ENCODE results near the gene AFF3. TPM values are rescaled to one million over a fixed set of nuclear protein-coding genes. Genes with fewer than 3 reads are reported as not detected.

Gene AFF3
- total and polyA plus RNA-seq, 2 experiments from 2014 or later = 12.0 to 12.8 TPM

GRCh38 chr2:99877963-99878362, 264.4 kb downstream of the AFF3 start:
- Histone ChIP-seq H3K4me1 (ENCODE audit: low read depth) (peaks cover 18% of the 10 kb centered on the region), H3K4me3 (no peak overlapping the region), H3K36me3 (no peaks in the 10 kb centered on the region), H3K27me3 (no peaks in the 10 kb centered on the region), H3K9me3 (ENCODE audit: low read depth) (no peaks in the 10 kb centered on the region), H3K27ac (no peak overlapping the region)
- TF ChIP-seq CTCF (IDR thresholded peaks at IDR 0.05; ENCODE audit: low read depth, low read length) = no peak
- DNase-seq (ENCODE audit: low read depth in 1 of 2, low spot score in 1 of 2) = peak in 1 of 2 donors; percentile 18

- DNase-seq (ENCODE audit: low read depth in 1 of 2, low spot score in 1 of 2) = no peak
- no peak overlapping the region for H3K27ac ChIP-seq
- no peaks in the 10 kb centered on the region for H3K27me3 ChIP-seq
- no peaks in the 10 kb centered on the region for H3K36me3 ChIP-seq
- H3K9me3 ChIP-seq (ENCODE audit: low read depth) = no peaks in the 10 kb centered on the region
- no peak for TF ChIP-seq CTCF (IDR thresholded peaks at IDR 0.05; ENCODE audit: low read depth, low read length)
- H3K4me3 ChIP-seq = no peak overlapping the region
- H3K4me1 ChIP-seq (ENCODE audit: low read depth) = peaks cover 9% of the 10 kb centered on the region
These were observed 265.4 kb downstream of the AFF3 start for GRCh38 chr2:99876956-99877355.

GRCh38 chr2:99875627-99876201, 266.7 kb downstream of the AFF3 start:
- Histone ChIP-seq H3K9me3 (ENCODE audit: low read depth) (no peaks in the 10 kb centered on the region), H3K27ac (no peak overlapping the region), H3K4me3 (no peak overlapping the region), H3K36me3 (no peaks in the 10 kb centered on the region), H3K27me3 (no peaks in the 10 kb centered on the region), H3K4me1 (ENCODE audit: low read depth) (peaks cover 3% of the 10 kb centered on the region)
- no peak for TF ChIP-seq CTCF (IDR thresholded peaks at IDR 0.05; ENCODE audit: low read depth, low read length)
- DNase-seq (ENCODE audit: low read depth in 1 of 2, low spot score in 1 of 2) = no peak

GRCh38 chr2:99868260-99868659, 274.1 kb downstream of the AFF3 start:
- no peak overlapping the region for H3K4me3 ChIP-seq

GRCh38 chr2:99867770-99868169, 274.6 kb downstream of the AFF3 start:
- no peak overlapping the region for H3K4me3 ChIP-seq
- H3K9me3 ChIP-seq (ENCODE audit: low read depth) = no peaks in the 10 kb centered on the region
- H3K27ac ChIP-seq = no peak overlapping the region
- H3K4me1 ChIP-seq (ENCODE audit: low read depth) = peaks cover 3% of the 10 kb centered on the region
- H3K36me3 ChIP-seq = no peaks in the 10 kb centered on the region
- H3K27me3 ChIP-seq = no peaks in the 10 kb centered on the region
- DNase-seq (ENCODE audit: low read depth in 1 of 2, low spot score in 1 of 2) = peak in 1 of 2 donors; percentile 52
- no peak for TF ChIP-seq CTCF (IDR thresholded peaks at IDR 0.05; ENCODE audit: low read depth, low read length)

More at GRCh38 chr2:99868260-99868659, 274.1 kb downstream of the AFF3 start:
- TF ChIP-seq CTCF (IDR thresholded peaks at IDR 0.05; ENCODE audit: low read depth, low read length) = no peak
- no peaks in the 10 kb centered on the region for H3K9me3 ChIP-seq (ENCODE audit: low read depth)
- DNase-seq (ENCODE audit: low read depth in 1 of 2, low spot score in 1 of 2) = no peak
- H3K4me1 ChIP-seq (ENCODE audit: low read depth) = peaks cover 3% of the 10 kb centered on the region
- no peak overlapping the region for H3K27ac ChIP-seq
- no peaks in the 10 kb centered on the region for H3K27me3 ChIP-seq
- no peaks in the 10 kb centered on the region for H3K36me3 ChIP-seq

Measured in cardiac muscle cell (in vitro differentiated cells and primary cell).